ENCODE data around the gene ARHGAP18. TPM values are rescaled to one million over a fixed set of nuclear protein-coding genes. Genes with fewer than 3 reads are reported as not detected.

Gene ARHGAP18
- total and polyA plus RNA-seq, 4 donors = 1.6 to 8.0 (median 3.0) TPM

DNA sequence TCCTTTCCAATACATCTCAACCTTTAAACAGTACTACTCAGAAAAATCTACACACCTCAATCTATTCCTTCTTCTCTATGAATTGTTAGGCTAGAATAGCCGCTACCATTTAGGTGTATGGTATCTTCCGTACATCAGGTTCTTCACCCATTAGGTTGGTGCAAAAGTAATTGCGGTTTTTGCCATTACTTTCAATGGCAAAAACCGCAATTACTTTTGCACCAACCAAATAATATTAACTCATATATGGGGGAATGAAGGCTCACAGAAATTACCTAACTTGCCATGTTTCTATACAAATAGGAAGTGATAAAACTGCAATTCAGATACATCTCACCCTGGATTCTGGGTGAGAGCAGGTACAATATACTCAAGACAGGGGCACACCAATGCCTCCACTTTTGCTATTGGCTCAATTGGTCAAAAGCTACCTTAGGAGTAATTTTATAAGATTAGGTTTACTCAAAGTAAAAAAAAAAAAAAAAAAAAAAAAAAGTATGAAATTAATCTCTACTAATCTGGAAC is 37.7 kb upstream of the ARHGAP18 start:
- Histone ChIP-seq H3K4me3 (ENCODE audit: low read depth in 1 of 3, low read length in 3 of 3) (no peak overlapping the region), H3K36me3 (ENCODE audit: control insufficient read depth in 4 of 4, insufficient read depth in 3 of 4, low read depth in 1 of 4, low read length in 3 of 4) (no peaks in the 10 kb centered on the region), H3K27me3 (ENCODE audit: control insufficient read depth in 4 of 4, insufficient read depth in 4 of 4, low read length in 3 of 4) (no peaks in the 10 kb centered on the region), H3K9me3 (ENCODE audit: control insufficient read depth in 4 of 4, low read length in 3 of 4) (no peaks in the 10 kb centered on the region), H3K4me1 (ENCODE audit: control insufficient read depth in 4 of 4, insufficient read depth in 4 of 4, low read length in 3 of 4) (peaks cover 2 to 13% (median 11%) of the 10 kb centered on the region in 4 donors), H3K27ac (ENCODE audit: low read depth in 1 of 2, low read length in 2 of 2) (no peak overlapping the region), H3K9ac (ENCODE audit: low read depth in 1 of 2, low read length in 2 of 2) (no peak overlapping the region)
- TF ChIP-seq TAF1 (conservative IDR thresholded peaks at IDR 0.05) = no peak
- TF ChIP-seq, protein P1, sequence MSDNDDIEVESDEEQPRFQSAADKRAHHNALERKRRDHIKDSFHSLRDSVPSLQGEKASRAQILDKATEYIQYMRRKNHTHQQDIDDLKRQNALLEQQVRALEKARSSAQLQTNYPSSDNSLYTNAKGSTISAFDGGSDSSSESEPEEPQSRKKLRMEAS (IDR thresholded peaks at IDR 0.05) = no peak
- TF ChIP-seq GABPA (IDR thresholded peaks at IDR 0.05 in 1 of 2, conservative IDR thresholded peaks at IDR 0.05 in 1 of 2) = no peak
- no peak for TF ChIP-seq RXRA (IDR thresholded peaks at IDR 0.05)
- TF ChIP-seq SP1 (IDR thresholded peaks at IDR 0.05) = no peak
- TF ChIP-seq YY1 (IDR thresholded peaks at IDR 0.05) = no peak
- no peak for TF ChIP-seq JUND (IDR thresholded peaks at IDR 0.05)
- TF ChIP-seq HNF4G (IDR thresholded peaks at IDR 0.05) = no peak
- no peak for TF ChIP-seq NR2F2 (IDR thresholded peaks at IDR 0.05)
- TF ChIP-seq FOXA1 (IDR thresholded peaks at IDR 0.05) = no peak
- TF ChIP-seq RAD21 (IDR thresholded peaks at IDR 0.05) = no peak
- no peak for TF ChIP-seq EGR1 (IDR thresholded peaks at IDR 0.05; ENCODE audit: low read depth in 2 of 2)
- no peak for TF ChIP-seq HNF4A (conservative IDR thresholded peaks at IDR 0.05)
- DNase-seq (ENCODE audit: low spot score) = no peak
- 93% methylated on average over 4 of the region's 4 CpGs for WGBS

DNA sequence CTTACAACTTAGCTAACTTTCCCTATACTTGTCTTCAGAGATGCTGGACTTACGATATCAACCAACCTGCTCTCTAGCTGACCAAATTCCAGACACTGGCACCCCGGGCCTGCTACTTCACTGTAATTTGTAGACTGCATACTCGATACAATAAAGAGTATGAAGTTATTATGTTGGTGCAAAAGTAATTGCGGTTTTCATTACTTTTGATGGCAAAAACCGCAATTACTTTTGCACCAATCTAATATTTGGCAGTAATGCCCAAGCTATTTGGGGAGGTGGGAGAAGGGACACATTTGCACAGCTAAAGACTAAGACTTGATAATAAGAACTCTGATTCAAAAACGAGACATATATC is 34.9 kb upstream of the ARHGAP18 start:
- H3K36me3 ChIP-seq (ENCODE audit: control insufficient read depth in 4 of 4, insufficient read depth in 3 of 4, low read depth in 1 of 4, low read length in 3 of 4) = no peaks in the 10 kb centered on the region
- no peaks in the 10 kb centered on the region for H3K27me3 ChIP-seq (ENCODE audit: control insufficient read depth in 4 of 4, insufficient read depth in 4 of 4, low read length in 3 of 4)
- H3K9ac ChIP-seq (ENCODE audit: low read depth in 1 of 2, low read length in 2 of 2) = no peak overlapping the region
- H3K27ac ChIP-seq (ENCODE audit: low read depth in 1 of 2, low read length in 2 of 2) = no peak overlapping the region
- TF ChIP-seq SP1 (IDR thresholded peaks at IDR 0.05) (no peak), JUND (IDR thresholded peaks at IDR 0.05) (no peak), NR2F2 (IDR thresholded peaks at IDR 0.05) (no peak), FOXA2 (IDR thresholded peaks at IDR 0.05) (no peak), FOXA1 (IDR thresholded peaks at IDR 0.05) (no peak), GABPA (IDR thresholded peaks at IDR 0.05 in 1 of 2, conservative IDR thresholded peaks at IDR 0.05 in 1 of 2) (no peak), RAD21 (IDR thresholded peaks at IDR 0.05) (no peak), EGR1 (IDR thresholded peaks at IDR 0.05; ENCODE audit: low read depth in 2 of 2) (no peak), HNF4G (IDR thresholded peaks at IDR 0.05) (no peak)
- TF ChIP-seq, protein P2, sequence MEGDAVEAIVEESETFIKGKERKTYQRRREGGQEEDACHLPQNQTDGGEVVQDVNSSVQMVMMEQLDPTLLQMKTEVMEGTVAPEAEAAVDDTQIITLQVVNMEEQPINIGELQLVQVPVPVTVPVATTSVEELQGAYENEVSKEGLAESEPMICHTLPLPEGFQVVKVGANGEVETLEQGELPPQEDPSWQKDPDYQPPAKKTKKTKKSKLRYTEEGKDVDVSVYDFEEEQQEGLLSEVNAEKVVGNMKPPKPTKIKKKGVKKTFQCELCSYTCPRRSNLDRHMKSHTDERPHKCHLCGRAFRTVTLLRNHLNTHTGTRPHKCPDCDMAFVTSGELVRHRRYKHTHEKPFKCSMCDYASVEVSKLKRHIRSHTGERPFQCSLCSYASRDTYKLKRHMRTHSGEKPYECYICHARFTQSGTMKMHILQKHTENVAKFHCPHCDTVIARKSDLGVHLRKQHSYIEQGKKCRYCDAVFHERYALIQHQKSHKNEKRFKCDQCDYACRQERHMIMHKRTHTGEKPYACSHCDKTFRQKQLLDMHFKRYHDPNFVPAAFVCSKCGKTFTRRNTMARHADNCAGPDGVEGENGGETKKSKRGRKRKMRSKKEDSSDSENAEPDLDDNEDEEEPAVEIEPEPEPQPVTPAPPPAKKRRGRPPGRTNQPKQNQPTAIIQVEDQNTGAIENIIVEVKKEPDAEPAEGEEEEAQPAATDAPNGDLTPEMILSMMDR (IDR thresholded peaks at IDR 0.05; ENCODE audit: low read depth, low read length, missing input control) = no peak
- TF ChIP-seq, protein P3, sequence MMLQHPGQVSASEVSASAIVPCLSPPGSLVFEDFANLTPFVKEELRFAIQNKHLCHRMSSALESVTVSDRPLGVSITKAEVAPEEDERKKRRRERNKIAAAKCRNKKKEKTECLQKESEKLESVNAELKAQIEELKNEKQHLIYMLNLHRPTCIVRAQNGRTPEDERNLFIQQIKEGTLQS (IDR thresholded peaks at IDR 0.05) = no peak
- TF ChIP-seq, protein P1 (IDR thresholded peaks at IDR 0.05) = no peak
- TF ChIP-seq, protein P4, sequence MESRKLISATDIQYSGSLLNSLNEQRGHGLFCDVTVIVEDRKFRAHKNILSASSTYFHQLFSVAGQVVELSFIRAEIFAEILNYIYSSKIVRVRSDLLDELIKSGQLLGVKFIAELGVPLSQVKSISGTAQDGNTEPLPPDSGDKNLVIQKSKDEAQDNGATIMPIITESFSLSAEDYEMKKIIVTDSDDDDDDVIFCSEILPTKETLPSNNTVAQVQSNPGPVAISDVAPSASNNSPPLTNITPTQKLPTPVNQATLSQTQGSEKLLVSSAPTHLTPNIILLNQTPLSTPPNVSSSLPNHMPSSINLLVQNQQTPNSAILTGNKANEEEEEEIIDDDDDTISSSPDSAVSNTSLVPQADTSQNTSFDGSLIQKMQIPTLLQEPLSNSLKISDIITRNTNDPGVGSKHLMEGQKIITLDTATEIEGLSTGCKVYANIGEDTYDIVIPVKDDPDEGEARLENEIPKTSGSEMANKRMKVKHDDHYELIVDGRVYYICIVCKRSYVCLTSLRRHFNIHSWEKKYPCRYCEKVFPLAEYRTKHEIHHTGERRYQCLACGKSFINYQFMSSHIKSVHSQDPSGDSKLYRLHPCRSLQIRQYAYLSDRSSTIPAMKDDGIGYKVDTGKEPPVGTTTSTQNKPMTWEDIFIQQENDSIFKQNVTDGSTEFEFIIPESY (IDR thresholded peaks at IDR 0.05) = no peak
- H3K9me3 ChIP-seq (ENCODE audit: control insufficient read depth in 4 of 4, low read length in 3 of 4) = no peaks in the 10 kb centered on the region
- no peak overlapping the region for H3K4me3 ChIP-seq (ENCODE audit: low read depth in 1 of 3, low read length in 3 of 3)
- peaks cover 2 to 13% (median 11%) of the 10 kb centered on the region in 4 donors for H3K4me1 ChIP-seq (ENCODE audit: control insufficient read depth in 4 of 4, insufficient read depth in 4 of 4, low read length in 3 of 4)
- DNase-seq (ENCODE audit: low spot score) = no peak
- WGBS = 92% methylated on average over 6 of the region's 6 CpGs

Data from liver (tissue), 9 donors.